Activated T-helper 9 cell treated with anti-CD3 and anti-CD28 coated beads, Interleukin-2, amount 50 U/mL, for 16 hours (primary cell): ENCODE results near the gene LRRC18.

Experiments used
- DNase-seq: peaks from one replicate; pipeline ENCODE4 v3.0.0-alpha.2; 2020; ENCODE audit warnings: low read depth

Gene LRRC18

DNA sequence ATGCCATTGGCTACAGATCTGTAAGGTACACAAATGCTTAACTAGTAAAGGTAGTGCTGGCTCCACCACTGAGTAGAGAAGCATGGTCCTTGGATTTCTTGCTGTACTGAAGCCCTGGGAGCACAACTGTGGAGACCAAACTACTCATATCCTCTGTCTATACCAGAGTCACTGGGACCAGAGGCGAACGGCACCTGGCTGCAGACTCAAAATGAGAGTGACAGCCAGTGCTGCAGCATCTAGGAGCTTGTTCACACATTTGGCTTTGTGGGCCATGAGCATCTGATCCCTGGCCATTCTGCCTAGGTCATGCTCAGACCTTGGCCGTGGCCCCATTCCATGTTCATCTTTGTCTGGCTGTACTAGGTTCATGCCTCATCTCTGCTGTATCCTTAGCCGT is 31.9 kb downstream of the LRRC18 start:
- no peak for DNase-seq

DNA sequence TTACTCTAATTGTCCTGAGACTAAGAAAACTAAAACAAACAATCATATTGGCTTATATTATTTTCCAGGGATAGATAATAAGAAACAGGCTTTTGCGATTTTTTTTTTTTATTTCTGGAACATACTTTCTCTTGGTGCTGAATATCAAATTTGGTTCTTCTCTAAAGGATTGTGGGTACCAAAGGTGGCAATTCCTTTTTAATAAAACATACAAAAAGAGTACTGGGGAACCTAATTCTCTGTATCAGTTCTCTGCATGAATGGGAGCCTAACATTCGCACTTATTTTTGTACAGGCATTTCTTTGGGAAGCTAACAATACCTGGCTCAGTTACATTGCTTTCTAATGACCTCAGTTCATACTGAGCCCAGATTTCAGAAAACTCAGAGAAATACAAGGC is 32.8 kb downstream of the LRRC18 start:
- DNase-seq = no peak

DNA sequence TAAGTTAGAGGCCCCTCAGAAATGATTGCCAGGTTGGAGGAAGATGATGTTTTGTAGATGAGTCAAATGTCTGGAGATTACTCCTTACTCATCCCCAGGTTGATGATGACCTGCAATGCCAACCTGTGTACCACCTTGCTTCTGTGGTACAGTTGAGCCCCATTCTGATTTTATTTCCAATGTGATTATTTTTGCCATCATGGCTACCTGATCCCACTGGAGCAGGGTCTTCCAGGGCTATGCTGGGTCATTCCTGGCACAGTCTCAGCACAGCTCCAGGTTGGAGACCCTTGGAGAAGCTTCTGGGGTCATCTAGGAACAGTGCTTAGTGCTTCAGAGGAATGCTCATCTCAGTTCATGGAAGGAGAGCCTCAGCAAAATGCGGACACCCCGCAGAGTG is 34.3 kb downstream of the LRRC18 start:
- no peak for DNase-seq

DNA sequence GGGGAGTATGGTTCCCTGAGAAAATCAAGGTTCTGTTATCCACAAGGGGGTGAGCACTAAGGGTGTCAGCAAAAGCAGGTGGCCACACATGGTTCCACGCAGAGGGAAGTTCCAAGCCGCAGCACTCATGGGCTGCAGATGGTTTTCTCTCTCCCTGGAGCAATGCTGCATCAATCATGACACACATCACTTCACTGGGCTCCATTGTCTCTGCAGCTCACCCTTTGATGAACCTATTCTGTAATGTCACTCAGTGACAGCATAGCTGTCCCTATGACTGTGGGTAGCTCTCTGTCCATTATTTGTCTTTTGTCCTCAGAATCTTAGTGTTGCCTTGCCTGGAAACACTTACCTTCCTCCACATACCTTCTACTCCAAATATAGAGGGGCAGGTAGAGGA is 34.8 kb downstream of the LRRC18 start:
- no peak for DNase-seq

DNA sequence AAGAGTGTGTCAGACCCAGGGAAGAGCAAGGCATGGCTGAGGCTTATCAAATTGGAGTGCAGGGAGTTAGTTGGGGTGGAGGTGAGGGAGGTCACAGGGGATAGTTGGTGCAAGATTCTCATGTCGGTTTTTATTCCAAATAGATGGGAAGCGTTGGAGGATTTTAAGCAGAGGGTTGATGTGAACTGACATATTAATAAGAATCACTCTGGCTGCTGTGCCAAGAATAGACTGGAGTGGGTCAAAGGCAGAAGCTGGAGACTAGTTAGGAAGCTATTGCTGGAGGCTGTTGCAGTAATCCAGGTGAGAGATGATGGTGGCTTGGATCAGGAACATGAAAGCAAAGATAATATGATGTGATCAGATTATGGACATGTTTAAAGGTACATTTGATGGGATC is 36.5 kb downstream of the LRRC18 start:
- DNase-seq = no peak

DNA sequence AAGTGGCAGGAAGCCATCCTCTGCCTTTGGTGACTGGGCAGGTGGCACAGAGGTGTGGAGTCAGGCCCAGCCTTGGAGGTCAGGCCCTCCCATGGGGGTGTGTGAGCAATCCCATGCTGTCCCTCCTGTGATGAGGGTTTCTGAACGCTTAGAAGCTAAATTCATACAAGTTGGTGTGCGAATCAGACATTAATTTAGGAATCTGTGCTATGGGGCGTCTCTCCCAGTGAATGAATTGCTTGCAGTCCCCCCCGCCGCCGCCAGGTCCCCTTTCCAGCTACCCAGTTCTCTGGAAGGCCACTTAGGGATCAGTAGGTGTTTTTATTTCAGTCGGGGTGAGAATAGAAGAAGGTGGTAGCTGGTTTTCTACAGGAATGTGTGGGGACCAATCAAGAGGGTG is 37.5 kb downstream of the LRRC18 start:
- no peak for DNase-seq

DNA sequence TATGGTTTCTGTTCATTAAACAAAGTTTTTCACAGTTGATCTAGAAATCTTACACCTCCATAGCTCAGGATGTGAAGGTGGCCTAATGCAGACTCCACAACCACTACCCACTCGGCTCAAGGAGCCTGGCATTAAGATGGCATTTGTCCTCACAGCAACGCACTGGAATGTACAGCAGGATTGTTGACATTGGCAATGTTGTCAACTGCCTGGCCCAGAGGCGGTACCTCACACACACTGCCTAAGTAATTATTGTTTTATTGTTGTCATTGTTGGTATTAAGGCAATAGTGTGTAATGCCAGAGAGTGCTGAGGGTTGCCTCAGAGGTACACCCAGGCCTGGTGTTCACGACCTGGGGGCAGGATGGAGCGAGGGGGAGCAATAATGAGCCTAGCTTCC is 38.3 kb downstream of the LRRC18 start:
- DNase-seq = no peak

DNA sequence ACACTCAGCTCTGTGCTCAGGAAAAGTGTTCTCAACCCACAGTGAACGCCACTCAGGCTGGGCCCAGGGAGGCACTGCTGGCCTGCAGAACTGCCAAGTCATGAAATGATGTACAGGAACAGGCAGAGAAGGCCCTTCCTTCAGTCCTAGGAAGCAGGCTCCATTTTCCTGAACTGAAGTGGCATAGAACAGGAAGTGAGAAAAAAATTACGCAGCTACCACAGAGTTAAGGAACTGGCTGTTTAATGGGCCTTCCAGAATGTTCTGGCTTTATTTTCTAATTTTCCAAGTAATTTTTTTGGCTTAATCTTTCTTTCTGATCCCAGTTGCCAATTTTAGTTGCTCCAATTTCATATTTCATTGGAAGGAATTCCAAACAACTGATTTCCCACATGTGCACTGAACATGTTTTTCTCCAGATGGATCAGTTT is 39.3 kb downstream of the LRRC18 start:
- DNase-seq = no peak

DNA sequence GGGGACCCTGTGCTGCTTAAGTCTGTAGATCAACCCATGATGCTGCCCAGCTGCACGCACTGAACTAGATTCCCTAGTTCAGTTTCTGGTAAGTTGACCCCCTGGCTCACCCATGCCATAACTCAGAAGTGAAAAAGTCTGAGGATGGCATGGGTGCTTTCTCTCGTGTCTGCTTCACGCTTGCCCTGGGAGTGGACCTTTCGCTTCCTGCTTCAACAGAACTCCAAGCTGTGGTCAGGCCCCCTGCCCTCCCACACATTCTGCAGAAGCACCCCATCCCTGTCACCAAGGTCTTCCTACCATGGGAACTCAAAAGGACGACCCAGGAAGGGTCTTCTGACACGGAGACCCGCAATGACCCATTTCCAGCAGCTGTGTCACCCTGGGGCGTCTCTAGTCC is 39.9 kb downstream of the LRRC18 start:
- DNase-seq = no peak

DNA sequence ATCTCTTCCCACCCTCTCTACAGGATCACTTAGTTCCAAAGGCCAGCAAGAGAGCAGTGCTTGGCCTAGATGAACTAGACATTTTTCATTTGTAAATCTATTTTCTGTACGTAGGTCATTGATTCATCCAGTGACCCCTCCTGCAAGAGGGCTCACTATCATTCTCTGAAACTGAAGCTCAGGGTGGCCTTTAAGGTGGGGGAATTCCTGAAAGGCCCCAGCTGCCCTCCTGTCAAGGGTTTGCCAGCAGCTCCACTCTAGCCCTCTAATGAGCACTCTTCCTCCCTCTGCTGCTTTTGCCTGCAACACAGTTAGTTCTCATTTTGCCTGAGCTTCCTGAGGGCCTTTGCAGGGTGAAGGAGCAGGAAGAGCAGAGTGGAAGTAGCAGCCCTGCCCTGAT is 41.2 kb downstream of the LRRC18 start:
- no peak for DNase-seq

DNA sequence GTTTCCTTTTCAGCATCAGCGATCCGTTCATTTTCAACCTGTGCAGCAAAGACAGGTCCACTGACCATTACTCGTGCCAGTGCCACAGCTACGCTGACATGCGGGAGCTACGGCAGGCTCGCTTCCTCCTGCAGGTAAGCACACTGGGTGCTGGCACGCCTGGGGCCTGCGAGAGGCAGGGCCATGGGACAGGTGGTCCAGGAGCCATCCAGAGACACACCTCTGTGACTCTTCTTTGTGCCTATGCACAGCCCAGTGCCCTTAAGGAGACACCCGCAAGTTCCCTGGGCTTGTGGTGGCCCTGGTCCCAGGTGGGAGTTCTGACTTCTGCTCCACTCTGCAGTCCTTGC is 42.2 kb downstream of the LRRC18 start:
- DNase-seq = no peak

DNA sequence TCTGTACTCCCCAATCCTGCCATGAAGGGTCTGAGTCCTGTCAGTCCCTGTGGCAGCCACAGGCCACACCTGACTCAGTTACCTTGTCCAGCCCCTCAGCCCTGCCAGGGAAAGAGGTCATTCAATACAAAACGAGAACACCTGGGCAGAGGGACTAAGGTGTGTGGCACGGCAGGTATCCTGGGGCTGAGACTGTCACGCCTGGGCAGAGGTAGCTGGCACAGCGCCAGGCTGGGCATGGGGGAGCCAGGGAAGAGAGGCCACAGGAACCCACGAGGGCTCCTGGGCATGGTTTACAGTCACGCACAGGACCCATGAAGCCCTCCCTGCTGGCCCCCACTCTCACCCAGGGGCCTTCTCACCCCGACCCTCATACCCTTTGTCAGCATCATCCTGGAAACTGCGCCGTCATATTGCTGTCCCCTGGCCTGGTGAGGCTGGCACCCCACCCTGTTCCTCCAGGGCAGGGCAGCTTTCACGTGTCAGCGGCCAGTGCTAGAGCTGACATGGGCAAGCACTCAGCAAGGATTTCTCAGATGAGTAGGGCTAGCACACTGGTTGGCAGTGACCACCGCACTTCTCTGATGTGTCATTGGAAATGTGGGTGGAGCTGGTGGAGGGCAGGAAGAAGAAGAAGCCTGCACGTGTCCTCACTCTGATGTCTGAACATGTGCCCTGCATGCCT is 42.7 kb downstream of the LRRC18 start:
- DNase-seq = no peak

DNA sequence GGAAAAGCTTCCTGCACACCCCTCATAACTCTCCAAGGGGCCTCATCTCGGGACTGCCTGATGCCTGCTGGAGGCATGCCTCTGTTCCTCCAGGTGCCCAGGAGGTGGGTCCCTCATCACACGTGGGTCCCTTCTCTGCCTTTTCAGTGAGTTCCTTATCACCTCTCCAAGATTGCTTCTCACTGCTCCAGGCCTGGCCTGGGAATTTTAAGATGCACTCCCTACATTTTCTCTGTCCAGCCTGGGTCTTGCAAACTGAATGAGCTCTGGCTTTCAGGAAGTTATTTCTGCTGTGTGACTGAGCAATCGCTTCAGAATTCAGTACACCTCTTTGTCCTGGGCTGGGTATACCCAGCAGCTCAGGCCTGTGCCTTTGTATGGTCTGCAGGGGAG is 43.8 kb downstream of the LRRC18 start:
- no peak for DNase-seq

DNA sequence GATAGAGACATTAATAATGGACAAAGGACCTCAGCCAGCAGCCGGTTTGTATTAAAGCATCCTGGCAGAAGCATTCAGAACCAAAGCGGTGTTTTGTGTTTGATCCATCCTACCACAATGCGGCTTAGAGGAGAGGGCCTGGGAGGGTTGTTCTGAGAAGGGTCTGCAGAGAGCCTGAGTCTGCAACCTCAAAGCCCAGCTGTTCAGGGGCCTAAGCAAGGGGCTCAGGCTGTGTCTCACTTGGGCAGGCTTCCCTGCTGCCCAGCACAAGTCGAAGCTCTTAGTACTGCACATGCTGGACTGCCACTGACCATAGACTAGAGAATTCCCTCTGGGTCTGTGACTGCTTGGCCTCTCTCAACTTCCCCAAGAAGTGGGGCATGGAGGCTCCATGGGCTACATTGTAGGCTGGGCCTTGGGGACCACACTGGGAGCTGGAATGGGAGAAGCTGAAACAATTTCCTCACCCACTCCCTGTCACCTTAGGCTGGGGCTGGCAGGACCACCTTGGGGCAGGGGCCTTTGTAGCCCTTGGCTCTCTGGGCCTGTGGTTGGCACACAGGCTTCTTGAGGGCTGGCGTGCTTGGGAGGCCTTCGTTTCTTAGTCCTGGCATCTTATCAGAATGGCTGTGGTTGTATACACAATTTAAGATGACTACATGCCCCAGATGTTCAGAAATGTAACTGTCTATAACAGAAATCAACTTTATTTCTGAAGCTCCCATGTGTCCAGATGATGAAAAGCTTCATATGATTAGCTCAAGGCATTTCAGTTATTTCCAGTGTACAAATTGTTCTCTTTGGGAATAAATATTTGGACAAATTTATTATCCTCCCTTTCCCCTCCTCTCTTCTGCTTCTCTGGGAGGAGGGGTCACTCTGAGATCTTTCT is 44.5 kb downstream of the LRRC18 start:
- DNase-seq = no peak

DNA sequence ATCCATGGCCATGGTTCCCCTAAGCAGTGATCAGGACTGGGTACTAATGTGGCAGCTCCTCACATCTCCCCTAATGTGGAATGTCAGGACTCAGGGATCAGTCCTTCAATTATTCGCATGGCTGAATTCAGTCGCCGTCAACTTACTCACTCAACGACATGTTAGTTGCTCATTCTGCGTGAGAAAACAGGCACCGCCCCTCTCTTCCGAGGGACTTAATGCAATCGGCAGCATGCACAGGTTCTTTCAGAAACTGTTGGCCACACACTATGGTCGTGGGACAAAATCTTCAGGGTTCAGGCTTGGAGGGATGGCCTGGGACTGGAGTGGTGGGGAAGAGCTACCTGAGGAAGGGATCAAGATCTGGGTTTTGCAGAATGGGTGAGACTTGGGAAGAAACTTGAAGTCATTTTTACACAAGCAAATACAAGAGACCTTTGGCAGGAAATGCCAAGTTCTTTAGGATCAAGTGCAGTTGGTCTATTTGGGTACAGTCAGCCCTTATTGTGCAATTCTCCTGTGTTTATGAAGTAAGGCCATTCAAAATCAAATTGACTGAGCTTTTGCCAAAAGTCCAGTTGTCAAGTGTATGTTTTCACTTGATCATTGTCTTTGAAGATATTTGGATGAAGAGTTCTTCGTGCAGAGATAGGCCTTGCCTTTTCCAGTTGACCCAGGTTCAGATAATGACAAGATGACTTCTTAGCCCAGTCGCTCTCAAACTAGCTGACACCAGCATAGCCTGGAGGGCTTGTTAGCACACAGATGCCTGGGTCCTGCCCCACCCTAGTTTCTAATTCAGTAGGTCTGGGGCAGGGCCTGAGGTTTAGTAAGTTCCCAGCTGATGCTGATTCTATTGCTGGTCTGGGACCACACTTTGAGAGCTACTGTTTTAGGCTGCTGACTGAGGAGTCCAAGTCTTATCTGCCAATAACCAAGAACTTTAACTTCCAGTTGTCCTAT is 48.5 kb downstream of the LRRC18 start:
- DNase-seq = no peak

DNA sequence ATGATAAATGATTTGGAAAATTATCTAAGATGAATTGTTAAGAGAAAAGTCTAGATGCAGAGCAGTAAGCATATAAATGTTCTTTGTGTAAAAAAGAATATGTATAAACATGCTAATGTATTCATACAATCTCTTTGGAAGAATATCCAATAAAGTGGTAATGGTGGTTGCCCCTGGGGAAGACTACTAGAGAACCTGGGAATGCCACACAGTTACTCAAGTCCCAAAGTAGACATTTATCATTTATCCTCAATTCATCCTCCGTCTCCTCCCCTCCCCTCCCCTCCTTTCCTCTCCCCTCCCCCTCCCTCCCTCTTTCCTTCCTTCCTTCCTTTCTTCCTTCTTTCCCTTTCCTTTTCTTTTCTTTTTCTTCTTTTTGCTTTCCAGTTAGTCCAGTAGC is 51.7 kb downstream of the LRRC18 start:
- DNase-seq = no peak

DNA sequence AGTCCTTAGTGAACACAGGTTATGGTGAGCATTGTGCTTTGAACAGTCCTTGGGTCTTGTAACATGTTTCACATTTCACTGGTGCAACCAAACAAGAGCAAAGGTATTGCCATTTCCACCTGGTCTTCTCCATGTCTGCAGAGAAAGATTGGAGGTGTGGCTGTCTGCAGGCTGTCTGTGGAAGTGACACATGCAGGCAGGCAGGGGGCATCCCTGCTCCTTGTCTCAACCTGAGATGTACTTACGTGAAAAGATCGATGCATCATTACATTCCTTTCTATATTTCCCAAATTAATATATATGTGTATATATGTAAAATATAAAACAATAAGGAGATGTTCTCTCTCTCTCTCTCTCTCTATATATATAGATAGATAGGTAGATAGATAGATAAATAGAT is 54.3 kb downstream of the LRRC18 start:
- DNase-seq = no peak

DNA sequence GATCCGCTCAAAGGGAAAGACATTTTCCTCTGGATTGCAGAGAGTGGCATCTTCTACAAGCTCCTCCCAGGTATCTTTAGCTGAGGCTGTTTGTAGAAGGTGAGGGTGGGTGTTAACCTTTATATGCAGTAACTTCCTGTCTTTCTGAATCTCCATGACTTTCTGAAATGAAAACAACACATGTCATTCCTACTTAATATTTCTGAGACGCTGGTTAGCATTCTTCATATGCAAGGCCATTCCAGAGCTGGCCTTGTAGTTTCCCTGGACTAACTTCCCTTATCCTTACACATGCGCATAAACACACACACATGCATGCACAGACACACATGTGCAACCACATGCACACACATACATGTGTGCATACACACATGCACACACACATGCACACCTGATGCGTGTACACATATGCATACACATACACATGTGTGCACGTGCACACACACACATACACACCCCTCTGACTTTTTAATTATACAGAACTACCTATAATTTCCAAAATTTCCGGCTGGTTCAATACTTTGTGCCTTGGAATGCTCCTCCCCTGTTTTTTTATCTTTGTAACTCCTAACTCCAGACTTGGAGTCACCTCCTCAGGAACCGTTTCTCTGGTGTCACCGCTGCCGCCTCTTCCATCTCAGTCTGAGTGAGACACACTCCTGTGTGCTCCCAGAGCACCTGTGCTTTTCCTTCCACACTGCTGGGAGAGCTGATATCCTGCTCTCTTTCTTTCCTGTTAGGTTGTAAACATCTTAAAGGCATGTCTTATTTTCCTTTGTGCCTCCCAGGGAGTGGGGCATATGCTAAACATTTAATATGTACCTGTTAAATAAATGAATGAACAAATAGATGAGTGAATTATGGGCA is 55.2 kb downstream of the LRRC18 start:
- DNase-seq = no peak

DNA sequence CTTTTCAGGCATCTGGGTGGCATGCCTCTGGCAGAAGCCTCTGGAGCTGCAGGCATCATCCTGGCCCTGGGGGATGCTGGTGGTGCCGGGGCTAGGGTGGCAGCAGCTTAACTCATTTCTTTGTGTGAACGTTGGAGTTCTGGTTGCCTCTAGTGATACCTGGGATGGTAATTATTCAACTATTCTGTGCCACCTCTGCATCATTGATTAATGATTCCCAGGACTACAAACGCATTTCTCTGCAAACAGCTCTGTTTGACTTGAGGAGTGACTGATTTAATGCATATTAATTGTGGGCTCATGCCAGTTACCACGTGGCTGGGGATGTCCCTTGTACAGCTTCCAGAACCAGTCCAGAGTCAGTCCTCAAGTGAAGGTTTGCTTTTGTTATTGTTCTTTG is 55.9 kb downstream of the LRRC18 start:
- DNase-seq = no peak

DNA sequence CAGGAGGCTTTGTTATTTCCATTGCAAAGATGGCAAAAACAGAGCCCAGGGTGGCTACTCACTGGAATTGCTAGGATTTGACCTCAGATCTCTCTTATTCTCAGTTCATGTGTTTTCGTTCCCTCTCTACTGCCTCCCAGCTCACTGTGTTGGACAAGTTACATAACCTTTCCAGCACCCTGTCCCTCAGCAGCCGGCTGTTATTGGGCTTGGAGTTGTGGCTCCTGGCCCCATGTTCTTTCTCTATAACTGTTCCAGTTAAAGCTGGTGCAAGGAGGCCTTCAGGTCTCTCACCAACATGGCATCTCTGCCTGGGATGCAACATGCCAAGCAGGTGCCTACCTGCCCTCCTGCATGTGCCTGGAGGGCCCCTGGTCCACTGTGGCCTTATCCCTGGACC is 56.8 kb downstream of the LRRC18 start:
- DNase-seq = no peak

DNA sequence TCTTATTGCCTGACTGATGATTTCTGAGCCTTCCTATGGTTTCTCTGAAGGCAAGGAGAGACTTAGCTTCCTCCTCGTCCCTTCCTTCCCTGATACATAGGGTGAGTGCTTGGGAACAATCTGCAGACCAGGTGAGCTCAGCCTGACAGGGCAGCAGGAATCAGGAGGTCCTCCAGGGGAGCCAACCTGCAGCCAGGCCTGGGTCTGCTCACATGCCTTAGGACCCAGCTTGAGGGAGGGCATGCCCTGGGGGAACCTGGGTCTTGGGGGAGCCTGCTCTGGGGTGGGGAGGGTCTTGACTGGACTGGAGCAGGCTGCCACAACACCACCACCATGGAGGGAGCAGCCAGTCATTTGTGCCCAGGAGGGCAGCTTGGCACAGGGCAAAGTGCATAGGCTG is 57.7 kb downstream of the LRRC18 start:
- DNase-seq = no peak
